OCI-LY1 (cell line): ENCODE results near the gene SLC2A11.

ENCODE experiments used
- EZH2 ChIP-seq: fragments of 200-600 bp; sonication (generic), shearing (Covaris generic); IDR thresholded peaks from 2 replicates; pipeline ENCODE4 v1.8.0; 2017; ENCODE audit warnings: borderline replicate concordance, mixed run types, mild to moderate bottlenecking, antibody characterized with exemption, low read length, moderate library complexity, mixed read lengths
- TF ChIP-seq, protein P1 (sequence below): fragments of 200-600 bp; sonication (generic), shearing (Covaris generic); IDR thresholded peaks from 2 replicates; pipeline ENCODE4 v1.5.1; 2017; ENCODE audit warnings: mild to moderate bottlenecking, antibody characterized with exemption, low read length, moderate library complexity, mixed read lengths

- TF ChIP-seq EZH2: no peak
- TF ChIP-seq, protein P1, sequence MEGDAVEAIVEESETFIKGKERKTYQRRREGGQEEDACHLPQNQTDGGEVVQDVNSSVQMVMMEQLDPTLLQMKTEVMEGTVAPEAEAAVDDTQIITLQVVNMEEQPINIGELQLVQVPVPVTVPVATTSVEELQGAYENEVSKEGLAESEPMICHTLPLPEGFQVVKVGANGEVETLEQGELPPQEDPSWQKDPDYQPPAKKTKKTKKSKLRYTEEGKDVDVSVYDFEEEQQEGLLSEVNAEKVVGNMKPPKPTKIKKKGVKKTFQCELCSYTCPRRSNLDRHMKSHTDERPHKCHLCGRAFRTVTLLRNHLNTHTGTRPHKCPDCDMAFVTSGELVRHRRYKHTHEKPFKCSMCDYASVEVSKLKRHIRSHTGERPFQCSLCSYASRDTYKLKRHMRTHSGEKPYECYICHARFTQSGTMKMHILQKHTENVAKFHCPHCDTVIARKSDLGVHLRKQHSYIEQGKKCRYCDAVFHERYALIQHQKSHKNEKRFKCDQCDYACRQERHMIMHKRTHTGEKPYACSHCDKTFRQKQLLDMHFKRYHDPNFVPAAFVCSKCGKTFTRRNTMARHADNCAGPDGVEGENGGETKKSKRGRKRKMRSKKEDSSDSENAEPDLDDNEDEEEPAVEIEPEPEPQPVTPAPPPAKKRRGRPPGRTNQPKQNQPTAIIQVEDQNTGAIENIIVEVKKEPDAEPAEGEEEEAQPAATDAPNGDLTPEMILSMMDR: peak; percentile 25; the same call in 1 of the 2 replicates
These were observed at the start of gene SLC2A11 for GRCh38 chr22:23857606-23858483.
